ENCODE measurements around the gene KARS1. TPM values are rescaled to one million over a fixed set of nuclear protein-coding genes. Genes with fewer than 3 reads are reported as not detected.

KARS1 gene
- total RNA-seq (2014; rRNA removed; shearing (Covaris generic)), result 198 and 234 TPM in 2 replicates

DNA sequence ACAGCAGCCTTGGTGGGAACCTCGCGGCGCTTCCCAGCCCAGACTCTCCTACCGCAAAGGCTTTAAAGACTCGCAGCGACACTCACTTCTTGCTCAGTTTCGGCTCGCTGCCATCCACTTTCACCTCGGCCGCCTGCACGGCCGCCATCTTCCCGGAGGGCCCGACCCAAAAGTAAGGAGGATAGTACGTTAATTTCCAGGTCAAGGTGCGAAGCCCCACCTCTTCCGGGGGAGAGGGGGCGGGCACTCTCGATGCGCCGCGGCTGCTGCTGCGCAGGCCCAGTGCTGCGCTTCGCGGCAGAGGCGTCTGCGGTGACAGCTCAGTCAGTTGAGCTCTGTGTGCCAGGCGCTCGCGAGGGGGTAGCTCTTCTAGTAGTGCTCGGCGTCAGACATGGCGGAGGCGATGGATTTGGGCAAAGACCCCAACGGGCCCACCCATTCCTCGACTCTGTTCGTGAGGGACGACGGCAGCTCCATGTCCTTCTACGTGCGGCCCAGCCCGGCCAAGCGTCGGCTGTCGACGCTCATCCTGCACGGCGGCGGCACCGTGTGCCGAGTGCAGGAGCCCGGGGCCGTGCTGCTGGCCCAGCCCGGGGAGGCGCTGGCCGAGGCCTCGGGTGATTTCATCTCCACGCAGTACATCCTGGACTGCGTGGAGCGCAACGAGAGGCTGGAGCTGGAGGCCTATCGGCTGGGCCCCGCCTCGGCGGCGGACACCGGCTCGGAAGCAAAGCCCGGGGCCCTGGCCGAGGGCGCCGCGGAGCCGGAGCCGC lies at the start of gene KARS1, which contains the start of gene TERF2IP:
KARS1 (minus strand) TSS at position 174 of the 773 bp plus-strand sequence; CDS start at position 148, 26 bp downstream.
TERF2IP (plus strand) TSS at position 282 of the 773 bp plus-strand sequence; CDS start at position 392, 110 bp downstream.
- peak; percentile 95 for DNase-seq (ENCODE audit: low read depth)

DNA sequence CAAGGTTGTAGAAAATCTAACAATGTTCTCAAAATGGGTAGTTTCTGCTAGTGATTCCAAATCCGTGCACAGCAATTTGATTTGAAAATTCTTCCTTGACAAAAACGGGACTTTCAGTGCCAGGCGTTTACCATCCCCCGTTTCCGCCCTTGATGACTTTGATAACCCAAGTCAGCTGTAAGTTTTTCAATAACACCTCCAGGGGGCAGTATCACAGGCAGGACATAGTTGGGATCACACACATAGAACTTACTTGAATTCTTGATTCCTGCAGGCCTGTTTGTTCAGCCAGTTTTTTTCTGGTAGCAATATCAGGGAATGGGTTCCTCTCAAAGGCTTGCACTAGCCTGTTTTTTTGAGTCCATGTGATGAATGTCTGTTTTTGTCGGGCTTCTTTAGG lies 48.2 kb upstream of the KARS1 start:
- peak; percentile 18 for DNase-seq (ENCODE audit: low read depth)

DNA sequence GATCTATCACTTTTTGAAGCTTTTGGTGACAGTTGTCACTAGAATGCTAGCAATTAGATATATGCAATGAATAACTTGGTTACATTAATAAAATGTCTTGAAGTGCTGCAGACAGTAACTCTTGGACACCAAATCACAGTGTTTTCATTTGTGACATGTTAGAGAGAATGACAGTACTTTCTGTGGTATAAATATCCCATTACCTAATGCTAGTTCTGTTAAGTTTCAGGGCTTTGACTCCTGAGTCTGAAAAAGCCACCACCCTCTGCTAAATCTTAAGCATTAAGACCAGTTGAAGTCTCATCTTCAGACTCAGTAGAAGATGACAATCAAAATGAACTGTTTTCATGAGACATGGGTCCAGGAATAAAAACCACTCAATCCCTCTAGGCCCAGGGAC lies 39.9 kb upstream of the KARS1 start:
- no peak for DNase-seq (ENCODE audit: low read depth)

DNA sequence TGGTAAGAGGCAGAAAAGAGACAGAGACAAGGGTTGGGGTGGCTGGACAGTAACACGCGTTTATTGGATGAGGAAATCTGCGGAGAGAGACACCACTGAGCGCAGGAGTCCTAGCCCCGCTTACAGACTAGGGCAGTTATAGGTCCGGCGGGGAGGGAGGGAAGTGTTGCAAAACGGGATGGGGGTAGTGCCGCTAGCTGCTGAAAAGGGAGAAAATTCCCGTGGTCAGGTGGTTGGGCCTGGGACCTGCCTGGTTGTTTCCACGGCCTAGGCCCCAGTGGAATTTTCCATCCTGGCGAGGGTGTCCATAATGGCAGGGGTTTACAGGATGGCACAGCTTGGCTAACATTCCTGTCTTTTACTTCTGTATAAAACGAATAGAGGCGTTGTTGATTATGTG lies 34.8 kb upstream of the KARS1 start:
- DNase-seq (ENCODE audit: low read depth), result no peak

DNA sequence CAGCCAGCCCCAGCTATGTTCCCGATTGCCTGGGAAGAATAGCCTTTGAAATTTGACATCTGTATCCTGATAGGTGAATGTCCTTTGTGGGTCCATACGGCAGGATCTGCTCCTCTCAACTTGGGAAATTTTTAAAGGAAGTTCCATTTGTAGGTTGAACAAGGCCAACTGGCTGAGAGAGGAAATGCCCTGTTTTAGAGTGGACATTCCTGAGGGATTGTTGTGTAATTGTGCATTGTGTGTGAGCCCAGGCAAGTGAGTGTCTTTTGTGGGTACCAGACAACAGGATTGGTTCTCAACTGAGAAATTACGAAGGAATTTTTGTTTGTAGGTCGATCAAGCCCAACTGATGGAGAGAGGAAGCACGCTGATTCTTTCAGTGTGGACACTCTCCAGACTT lies 31.9 kb upstream of the KARS1 start:
- no peak for DNase-seq (ENCODE audit: low read depth)

DNA sequence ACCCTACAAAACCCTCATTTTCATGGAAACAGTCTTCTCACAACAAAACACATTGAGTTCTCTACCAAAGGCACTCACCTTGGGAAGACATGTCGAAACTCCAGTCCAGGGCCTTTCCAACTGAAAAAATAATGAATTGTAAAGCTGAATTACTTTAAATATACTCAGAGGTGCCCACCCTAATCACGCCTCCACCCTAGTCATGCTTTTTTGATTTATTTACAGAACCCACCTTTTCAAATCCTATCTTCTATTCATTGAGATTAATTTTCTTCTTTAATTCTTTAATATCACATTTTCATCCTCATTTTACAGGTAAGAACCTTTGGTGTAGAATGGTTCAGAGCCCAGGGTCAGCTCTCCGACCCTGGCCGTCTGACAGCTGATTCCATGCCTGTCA lies 29.4 kb upstream of the KARS1 start, which contains the start of gene CPHXL2:
CPHXL2 (minus strand) TSS at position 101 of the 400 bp plus-strand sequence; CDS start at position 91, 10 bp downstream.
- no peak for DNase-seq (ENCODE audit: low read depth)

DNA sequence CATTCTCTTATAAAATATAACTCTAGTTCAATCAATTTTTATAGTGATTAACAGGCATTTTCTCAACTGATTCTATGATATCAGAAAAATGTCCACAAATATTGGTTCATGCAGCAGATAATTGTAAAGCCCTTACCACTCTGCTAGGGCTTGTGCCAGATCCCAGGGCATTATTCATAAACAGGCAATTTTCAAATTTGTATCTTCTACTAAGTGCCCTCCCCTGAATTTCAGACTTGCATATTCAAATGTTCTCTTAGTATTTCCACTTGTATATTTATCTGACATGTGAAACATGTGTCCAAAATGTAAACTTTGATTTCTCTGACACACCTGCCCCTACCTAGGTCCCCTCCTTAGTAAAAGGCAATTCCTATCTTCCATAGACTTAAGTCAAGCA lies 20.0 kb upstream of the KARS1 start:
- no peak for DNase-seq (ENCODE audit: low read depth)

DNA sequence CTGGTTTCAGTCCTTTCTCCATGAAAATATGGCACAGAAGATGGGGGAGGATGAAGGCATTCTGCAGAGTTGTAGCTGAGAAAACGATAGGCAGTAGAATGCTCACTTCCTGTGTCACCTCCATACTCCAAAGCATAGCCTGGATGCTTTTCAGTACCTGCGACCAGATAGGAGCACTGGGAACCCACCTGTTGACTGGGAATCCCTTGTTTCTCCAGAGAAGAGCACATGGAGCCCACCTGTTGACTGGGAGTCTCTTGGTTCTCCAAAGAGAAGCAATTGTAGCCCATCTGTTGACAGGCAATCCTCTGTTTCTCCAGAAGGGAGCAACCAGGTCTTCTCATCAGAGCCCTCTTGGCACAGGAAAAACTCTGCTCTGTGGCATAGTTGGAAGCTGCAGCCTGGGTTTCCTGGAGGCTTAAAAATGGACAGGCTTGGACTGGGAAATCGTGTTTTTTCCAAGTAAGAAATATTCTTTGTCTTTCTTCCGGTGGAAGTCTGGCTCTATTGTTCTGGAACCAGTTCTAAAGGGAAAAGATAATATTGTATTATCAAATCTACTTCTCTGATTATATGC lies 13.3 kb upstream of the KARS1 start:
- no peak for DNase-seq (ENCODE audit: low read depth)

DNA sequence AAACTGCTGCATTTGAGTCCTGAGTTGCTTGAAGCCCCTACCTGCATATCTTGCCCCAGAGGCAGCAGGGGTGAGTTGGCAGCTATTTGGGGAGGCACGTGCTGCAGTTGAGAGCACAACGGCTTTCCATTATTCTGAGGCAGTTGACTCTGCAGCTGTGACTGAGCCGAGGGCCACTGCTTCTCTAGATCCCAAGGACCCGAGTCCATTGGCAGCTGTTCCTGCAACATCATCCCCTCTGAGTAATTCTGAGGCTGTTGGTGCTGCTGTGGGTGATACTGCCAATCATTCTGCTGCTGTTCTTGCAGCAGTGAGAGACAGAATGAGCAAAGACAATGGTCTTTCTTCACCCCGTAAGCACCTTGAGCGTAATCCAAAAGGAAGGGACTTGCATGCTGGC lies 12.9 kb upstream of the KARS1 start:
- no peak for DNase-seq (ENCODE audit: low read depth)

DNA sequence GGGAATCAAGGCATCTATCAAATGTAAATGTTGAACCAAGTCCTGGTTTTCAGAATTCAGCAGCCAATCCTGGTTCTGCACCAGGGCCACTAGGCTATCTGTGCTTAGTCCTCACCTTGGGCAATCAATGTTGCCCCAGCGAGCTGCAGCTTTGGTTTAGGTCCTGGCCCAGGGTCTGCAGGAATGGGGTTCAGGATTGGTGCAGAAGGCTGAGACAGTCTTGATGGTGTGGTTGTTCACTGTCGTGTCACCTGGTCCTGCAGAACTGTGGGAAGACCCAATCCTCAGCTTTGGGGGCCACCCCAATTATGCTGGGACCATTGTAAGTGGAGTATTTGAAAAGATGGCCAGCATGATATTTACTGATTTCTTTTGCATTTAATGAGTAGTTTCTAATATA lies 10.7 kb upstream of the KARS1 start:
- no peak for DNase-seq (ENCODE audit: low read depth)

DNA sequence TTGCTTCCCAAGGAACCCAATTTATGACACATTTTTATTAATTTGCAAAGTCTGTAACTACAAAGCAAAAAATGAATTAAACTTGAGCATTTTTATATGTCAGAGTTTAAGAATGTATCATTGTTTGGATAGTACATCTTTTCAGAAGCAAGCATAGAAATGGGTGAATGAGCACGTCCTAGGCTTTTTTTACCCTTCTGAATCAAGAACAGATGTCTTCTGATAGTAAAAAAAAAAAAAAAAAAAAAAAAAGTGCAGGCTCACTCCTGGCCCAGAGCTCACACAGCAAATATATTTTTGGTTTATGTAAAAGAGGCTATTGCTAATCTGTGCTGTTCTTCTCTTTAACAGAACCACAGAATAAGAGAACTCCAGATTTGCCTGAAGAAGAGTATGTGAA lies 6.5 kb upstream of the KARS1 start:
- DNase-seq (ENCODE audit: low read depth), result no peak

DNA sequence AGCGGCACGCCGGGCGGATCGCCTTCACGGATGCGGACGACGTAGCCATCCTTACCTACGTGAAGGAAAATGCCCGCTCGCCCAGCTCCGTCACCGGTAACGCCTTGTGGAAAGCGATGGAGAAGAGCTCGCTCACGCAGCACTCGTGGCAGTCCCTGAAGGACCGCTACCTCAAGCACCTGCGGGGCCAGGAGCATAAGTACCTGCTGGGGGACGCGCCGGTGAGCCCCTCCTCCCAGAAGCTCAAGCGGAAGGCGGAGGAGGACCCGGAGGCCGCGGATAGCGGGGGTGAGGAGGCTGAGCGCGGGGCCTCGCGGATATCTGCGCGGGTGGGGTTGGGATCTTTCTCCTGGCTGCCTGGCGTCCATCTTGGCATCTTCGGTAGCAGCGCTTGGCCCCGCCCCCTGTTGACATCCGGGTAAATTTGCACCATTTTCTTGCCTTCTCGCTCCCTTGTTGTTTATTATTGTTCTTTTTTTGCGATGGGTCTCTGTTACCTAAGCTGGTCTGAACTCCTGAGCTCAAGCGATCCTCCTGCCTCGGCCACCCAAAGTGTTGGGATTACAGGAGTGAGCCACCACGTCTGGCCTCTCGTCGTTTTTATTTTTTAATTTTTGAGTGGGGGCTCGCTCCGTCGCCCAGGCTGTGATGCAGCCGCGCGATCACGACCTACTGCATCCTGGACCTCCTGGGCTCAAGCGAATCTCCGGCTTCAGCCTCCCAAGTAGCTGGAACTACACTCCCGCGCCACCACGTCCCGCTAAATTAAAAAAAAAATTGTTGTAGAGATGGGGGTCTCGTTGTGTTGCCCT lies 1.0 kb upstream of the KARS1 start:
- peak; percentile 74 for DNase-seq (ENCODE audit: low read depth)

DNA sequence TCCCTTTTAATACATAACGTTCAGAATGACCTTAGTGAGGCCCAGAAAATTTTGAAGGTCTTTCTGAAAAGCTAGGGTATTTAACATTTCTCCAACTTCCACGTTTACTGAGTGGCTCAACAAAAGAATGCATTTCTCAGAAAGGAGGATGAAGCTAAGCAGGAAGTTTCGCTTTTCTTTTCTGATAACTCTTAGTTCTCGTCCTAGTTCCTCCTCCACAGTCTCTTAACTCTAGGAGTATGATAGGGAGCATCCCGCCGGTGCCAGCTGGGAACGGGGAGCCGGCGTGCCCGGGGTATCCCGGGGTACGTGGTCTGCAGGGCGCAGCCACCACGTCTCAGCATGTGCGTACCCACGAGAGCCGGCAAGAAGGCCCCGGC lies 363 bp downstream of the KARS1 start:
- peak; percentile 10 for DNase-seq (ENCODE audit: low read depth)

DNA sequence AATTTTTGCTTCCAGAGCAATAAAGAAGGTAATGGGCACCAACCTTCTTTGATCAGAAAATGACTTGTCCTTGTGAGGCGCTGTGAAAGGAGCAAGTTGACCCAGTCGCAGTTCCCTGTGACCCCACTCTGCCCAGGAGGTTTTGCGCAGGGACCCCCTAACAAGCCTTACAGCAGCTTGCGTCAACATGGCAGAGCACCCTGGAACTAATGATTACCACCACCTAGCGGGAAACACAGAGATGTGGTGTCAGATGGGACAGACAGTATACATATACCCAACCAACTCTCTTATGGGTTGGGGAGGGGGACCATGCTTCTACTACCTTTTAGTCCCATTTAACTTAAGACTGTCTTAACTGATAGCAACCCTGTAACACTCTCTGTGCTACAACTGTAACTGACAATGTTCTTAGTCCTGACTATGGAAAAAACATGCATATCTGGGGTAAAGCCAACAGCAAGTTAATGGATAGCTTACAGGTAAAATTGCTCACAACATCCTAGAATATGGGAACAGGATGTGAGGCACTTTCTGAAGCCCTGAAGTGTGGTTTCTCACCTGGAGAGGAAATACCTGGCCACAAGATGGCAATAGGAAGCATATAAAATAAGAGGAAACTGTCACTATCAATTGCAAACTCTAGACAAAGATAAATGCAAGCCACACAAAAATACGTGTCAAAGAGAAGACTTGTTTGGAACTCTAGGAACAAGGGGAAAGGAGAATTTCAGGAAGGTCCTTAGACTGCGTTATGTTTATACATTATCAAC lies 3.0 kb downstream of the KARS1 start:
- DNase-seq (ENCODE audit: low read depth), result no peak

DNA sequence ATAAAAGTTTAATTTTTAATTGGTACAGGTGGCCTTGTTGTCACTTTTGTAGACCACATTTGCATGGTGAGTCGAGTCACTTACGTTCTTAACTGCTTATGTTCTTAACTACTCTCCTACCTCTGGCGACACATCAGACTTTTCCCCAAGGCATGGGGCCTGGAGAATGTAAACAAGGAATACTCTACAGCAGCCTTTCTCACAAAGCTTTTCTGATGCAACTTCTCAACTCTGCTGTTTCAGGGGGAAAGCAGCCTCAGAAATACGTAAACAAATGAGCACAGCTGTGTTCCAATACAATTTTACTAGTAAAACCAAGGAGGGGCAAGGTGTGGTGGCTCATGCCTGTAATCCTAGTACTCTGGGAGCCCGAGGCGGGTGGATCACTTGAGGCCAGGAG lies 6.9 kb downstream of the KARS1 start:
- DNase-seq (ENCODE audit: low read depth), result no peak

DNA sequence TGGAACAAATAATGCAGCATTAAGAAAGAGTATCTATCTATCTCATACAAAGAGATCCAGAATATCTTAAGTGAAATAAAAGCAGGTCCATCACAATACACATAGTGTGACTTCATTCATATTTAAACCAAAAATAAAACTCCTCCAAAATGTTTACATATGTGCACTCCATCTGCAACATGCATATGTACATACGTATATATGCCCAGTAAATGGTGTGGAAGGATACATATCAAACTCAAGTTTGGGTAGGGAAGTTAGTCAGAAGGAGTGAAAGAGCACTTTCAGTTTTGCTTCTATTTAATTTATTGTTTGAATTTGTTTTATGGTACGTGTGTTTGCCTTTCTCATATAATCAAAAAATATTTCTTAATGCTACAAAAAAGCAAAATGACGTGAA lies 12.4 kb downstream of the KARS1 start:
- no peak for DNase-seq (ENCODE audit: low read depth)

DNA sequence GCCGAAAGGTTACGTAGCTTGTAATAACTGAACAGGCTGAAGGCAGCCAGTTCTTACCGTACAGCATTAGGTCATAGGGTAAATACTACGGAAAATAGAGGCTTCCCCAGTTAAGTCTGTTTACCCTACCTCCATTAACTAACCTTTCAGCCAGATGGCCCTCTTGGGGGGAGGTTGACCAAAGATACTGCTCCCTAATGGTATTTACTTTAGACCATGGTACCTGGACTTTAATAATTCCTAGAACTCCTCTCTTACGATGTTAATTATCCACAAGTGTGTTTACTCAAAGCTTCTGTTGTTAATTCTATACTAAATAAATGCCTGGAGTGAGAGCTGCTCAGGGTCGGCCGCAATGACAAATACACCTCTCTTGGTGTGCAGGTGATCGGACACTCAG lies 14.6 kb downstream of the KARS1 start:
- no peak for DNase-seq (ENCODE audit: low read depth)

DNA sequence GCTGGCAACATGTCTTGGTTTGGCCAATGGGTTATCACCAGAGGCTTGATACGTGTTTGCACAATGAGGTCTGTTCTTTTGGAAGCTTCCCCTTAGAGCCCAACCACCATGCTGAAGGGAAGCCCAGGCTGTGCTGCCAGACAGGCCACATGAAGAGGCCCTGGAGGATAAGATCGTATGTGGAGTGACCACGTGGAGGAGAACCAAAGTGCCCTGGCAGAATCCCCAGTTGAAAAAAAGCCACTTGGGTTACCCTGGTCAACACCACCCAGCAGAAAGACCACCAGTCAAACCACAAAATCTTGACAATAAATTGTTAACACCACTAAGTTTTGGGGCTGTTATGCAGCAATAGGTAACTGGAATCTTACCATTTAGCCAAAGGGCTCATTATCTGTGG lies 17.4 kb downstream of the KARS1 start:
- DNase-seq (ENCODE audit: low read depth), result no peak

DNA sequence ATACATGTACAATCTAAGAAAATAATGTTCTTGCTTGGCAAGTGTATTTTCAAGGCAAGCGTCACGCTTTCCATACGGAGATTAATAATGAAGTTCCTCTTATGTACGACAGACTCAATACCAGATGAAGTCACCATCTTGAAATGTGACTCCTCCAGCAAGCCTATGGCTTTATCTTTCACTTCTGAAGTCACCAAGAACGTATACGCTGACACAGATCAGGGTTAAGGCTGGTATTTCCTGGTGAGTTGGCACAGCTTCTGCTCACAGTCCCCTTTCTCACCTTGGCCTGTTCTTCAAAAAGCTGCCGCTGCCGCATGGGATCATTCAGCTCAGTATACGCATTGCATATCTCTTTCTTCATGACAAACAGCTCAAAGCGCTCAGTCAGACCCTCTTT lies 18.3 kb downstream of the KARS1 start:
- no peak for DNase-seq (ENCODE audit: low read depth)

DNA sequence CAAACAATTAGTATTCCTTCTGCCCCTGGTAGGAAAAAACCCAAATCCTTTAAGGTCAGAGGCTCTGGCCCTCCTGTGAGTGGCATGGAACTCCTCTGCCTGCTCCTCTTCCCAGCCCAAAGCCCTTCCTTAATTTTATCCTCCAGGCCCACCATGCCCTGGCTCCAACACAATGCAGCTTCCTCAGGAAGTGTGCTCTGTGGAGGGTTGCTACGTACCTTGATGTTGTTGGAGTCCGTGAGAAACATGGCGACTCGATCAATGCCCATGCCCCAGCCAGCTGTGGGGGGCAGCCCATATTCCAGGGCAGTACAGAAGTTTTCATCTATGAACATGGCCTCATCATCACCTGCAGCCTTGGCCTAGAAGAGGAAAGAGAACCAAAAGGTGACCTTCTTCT lies 19.1 kb downstream of the KARS1 start:
- DNase-seq (ENCODE audit: low read depth), result no peak

DNA sequence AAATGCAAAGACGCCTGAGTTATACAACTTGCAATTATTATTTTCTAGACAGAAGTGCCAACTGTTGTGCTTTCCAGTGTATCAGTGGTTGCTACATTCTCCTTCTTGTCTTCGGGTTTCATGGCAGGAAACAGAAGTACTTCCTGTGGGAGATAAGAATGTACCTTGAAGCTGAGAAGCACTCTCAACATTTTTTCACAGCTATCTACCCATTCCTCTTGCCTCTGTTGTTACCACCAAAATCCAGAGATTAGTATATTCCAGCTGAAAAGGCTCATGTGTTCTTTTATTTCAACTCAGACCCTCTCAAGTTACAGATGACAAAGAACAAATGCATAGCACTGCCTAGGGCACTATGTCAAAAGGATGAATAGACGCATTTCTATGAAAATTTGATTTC lies 19.6 kb downstream of the KARS1 start:
- no peak for DNase-seq (ENCODE audit: low read depth)

DNA sequence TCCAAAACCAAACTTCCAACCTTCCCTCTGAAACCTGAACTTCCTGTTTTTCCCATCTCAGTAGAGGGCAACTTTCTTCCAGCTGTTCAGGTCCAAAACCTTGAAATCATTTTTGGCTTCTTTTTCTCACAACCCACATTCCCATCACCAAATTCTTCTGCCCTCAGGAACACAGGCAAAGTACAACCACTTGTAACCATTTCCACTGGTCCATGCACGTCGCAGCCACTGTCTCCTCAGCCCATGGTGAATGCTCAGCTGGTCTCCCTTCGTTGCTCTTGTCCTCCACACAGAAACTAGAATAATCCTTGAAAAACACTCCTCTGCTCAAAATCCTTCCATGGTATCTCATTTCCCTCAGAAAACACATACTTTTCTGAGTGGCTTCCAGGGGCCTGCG lies 20.7 kb downstream of the KARS1 start:
- no peak for DNase-seq (ENCODE audit: low read depth)
